HepG2 (cell line): ENCODE measurements around the gene LAMA5. TPM values are rescaled to one million over a fixed set of nuclear protein-coding genes. Genes with fewer than 3 reads are reported as not detected.

ENCODE experiments used
- ATAC-seq: fragments of 200-7000 bp; cut with Tn5 transposase; 3 replicates; pipeline ENCODE4 v1.9.1; 2020; ENCODE audit warnings: mild to moderate bottlenecking, moderate library complexity
- Bru-seq: library from RNA; stranded (reverse); fragments of 400-500 nt; gene quantifications from one replicate; lab custom pipeline; 2021; lab: Mats Ljungman, UMichigan
- BruChase-seq, 2 experiments: library from RNA; stranded (reverse); fragments of 400-500 nt; gene quantifications; one replicate each; lab custom pipeline; 2021; lab: Mats Ljungman, UMichigan
- BruUV-seq: library from RNA; stranded (reverse); fragments of 400-500 nt; replicated peaks from 2 replicates; lab custom pipeline; 2021; lab: Mats Ljungman, UMichigan
- CTCF ChIA-PET: fragments of 300-600 bp; formaldehyde crosslinking; extraction: SDS; loops from one replicate; lab custom pipeline; 2021; ENCODE audit warnings: low total read pairs, inconsistent platforms, low intra/inter-chr PET ratio; lab: Yijun Ruan, JAX
- POLR2A ChIA-PET: fragments of 350-600 bp; sonication (Branson Sonifier 250); formaldehyde crosslinking; loops from one replicate; lab custom pipeline; 2020; ENCODE audit warnings: antibody characterized with exemption, inconsistent platforms; lab: Yijun Ruan, JAX
- DNase-seq: peaks from one replicate; pipeline ENCODE4 v3.0.0-alpha.2; 2015; ENCODE audit warnings: low spot score
- FAIRE-seq: peaks from 3 replicates; lab custom pipeline; 2011; peaks lifted over from hg19 to GRCh38; lab: Jason Lieb, UNC
- H2AFZ ChIP-seq: one replicate; pipeline ENCODE4 v1.6.1; 2011; ENCODE audit warnings: low read length, inconsistent platforms
- H3K27ac ChIP-seq: fragments of 300-600 bp; 3 replicates; pipeline ENCODE4 v1.8.0; 2011; ENCODE audit warnings: mixed run types, mild to moderate bottlenecking, mixed read lengths, low read length, inconsistent platforms; ENCODE audit not compliant: insufficient read depth; ENCODE audit errors: extremely low read length
- H3K27me3 ChIP-seq, 2 experiments: fragments of 200-600 bp in 1 of 2; 2 replicates in 1 of 2; 3 replicates in 1 of 2; pipeline versions ENCODE4 v1.6.0 to v1.8.0; 2011; ENCODE audit warnings: low read length in 2 of 2, mild to moderate bottlenecking in 2 of 2, moderate library complexity in 2 of 2, inconsistent platforms in 1 of 2; ENCODE audit not compliant: insufficient read depth in 2 of 2, control insufficient read depth in 1 of 2
- H3K36me3 ChIP-seq, 2 experiments: fragments of 200-600 bp in 1 of 2; replicated peaks in 1 of 2; 2 replicates in 1 of 2; 3 replicates in 1 of 2; pipeline versions ENCODE4 v1.5.1 to v1.8.0; 2011; ENCODE audit warnings: low read length in 2 of 2, inconsistent platforms in 1 of 2; ENCODE audit not compliant: insufficient read depth in 2 of 2, control insufficient read depth in 1 of 2
- H3K4me1 ChIP-seq: 2 replicates; pipeline ENCODE4 v1.5.1; 2012; ENCODE audit warnings: low read length, inconsistent platforms; ENCODE audit not compliant: insufficient read depth
- H3K4me2 ChIP-seq: 2 replicates; pipeline ENCODE4 v1.6.0; 2011; ENCODE audit warnings: low read depth, low read length, inconsistent platforms
- H3K4me3 ChIP-seq, 3 experiments: fragments of 200-600 bp in 1 of 3; sonication (generic), shearing (Covaris generic) in 1 of 3; replicated peaks in 1 of 3; 2 replicates each; pipeline ENCODE4 v1.5.1; 2011 to 2016; ENCODE audit warnings: low read length in 3 of 3, inconsistent platforms in 2 of 3, low read depth in 2 of 3, mild to moderate bottlenecking in 2 of 3, control low read depth in 1 of 3, mixed read lengths in 1 of 3; ENCODE audit not compliant: insufficient read depth in 1 of 3
- H3K79me2 ChIP-seq: one replicate; pipeline ENCODE4 v1.6.1; 2011; ENCODE audit warnings: low read length, inconsistent platforms; ENCODE audit not compliant: insufficient read depth
- H3K9ac ChIP-seq: 2 replicates; pipeline ENCODE4 v1.6.0; 2011; ENCODE audit warnings: mild to moderate bottlenecking, low read depth, low read length, inconsistent platforms; ENCODE audit not compliant: insufficient read depth
- H3K9me3 ChIP-seq: 2 replicates; pipeline ENCODE4 v1.5.1; 2012; ENCODE audit warnings: mild to moderate bottlenecking, low read length
- H4K20me1 ChIP-seq: 2 replicates; pipeline ENCODE4 v1.6.0; 2011; ENCODE audit warnings: inconsistent platforms, mild to moderate bottlenecking, low read length, moderate library complexity; ENCODE audit not compliant: insufficient read depth
- FOSL1 ChIP-seq: sonication (generic); formaldehyde crosslinking; IDR thresholded peaks from 2 replicates; pipeline ENCODE4 v1.9.0; 2021; ENCODE audit warnings: missing genetic modification reagents, borderline replicate concordance
- NR2F1 ChIP-seq, 2 experiments: fragments of 450-650 bp in 1 of 2; formaldehyde crosslinking in 1 of 2; IDR thresholded peaks; 2 replicates each; pipeline versions ENCODE4 v1.5.0 to v1.6.1; 2016 to 2020; ENCODE audit warnings: mild to moderate bottlenecking in 1 of 2, missing compliant biosample characterization in 1 of 2, missing genetic modification reagents in 1 of 2, moderate library complexity in 1 of 2
- RARG ChIP-seq: sonication (generic); formaldehyde crosslinking; IDR thresholded peaks from 2 replicates; pipeline ENCODE4 v1.4.0; 2020; ENCODE audit warnings: low read depth, mild to moderate bottlenecking, missing genetic modification reagents
- RXRA ChIP-seq: sonication (generic); formaldehyde crosslinking; IDR thresholded peaks from 2 replicates; pipeline ENCODE4 v1.5.1; 2020; ENCODE audit warnings: missing genetic modification reagents
- TP53 ChIP-seq: sonication (generic); formaldehyde crosslinking; conservative IDR thresholded peaks from 2 replicates; pipeline ENCODE4 v1.4.0; 2020; ENCODE audit warnings: missing genetic modification reagents
- ZNF3 ChIP-seq: IDR thresholded peaks from 2 replicates; pipeline ENCODE4 v1.7.0; 2017; ENCODE audit warnings: inconsistent platforms
- WGBS: methylation state at CpG from one replicate; pipeline ENCODE4 v1.1.6; 2017; ENCODE audit warnings: low lambda C conversion rate; 5-methylcytosine and 5-hydroxymethylcytosine counted together
- in situ Hi-C: cut with HindIII; loops from 2 replicates; pipeline ENCODE4 v1.10.0; 2017; ENCODE audit warnings: low pct_unique_long_range_greater_than_20kb; ENCODE audit not compliant: extremely low pct_ligation_motif_present
- intact Hi-C: fragments of 100-400 bp; cut with micrococcal nuclease; formaldehyde crosslinking; loops from one replicate; pipeline ENCODE4 v1.10.0; 2022; ENCODE audit not compliant: unreplicated experiment
- long read RNA-seq, 2 experiments: library from RNA in 1 of 2; library from polyadenylated mRNA in 1 of 2; stranded (forward) in 1 of 2; unstranded in 1 of 2; transcript quantifications; one replicate each; pipeline ENCODE4 v2.0.0, GENCODE V29; 2019 to 2022
- polyA minus RNA-seq, 3 experiments: library from RNA; depleted of rRNA, polyadenylated mRNA; stranded (reverse); fragments of >200 nt; gene quantifications; 2 replicates each; pipeline ENCODE4 v1.2.3, GENCODE V29; 2011; ENCODE audit warnings: low replicate concordance in 1 of 3
- polyA plus RNA-seq, 8 experiments: library from polyadenylated mRNA; depleted of rRNA in 3 of 8; stranded (reverse) in 7 of 8; unstranded in 1 of 8; fragments of >200 nt; fragmentation: Illumina TruSeq in 4 of 8; extraction: Trizol in 4 of 8; gene quantifications; 2 replicates each; pipeline versions ENCODE4 v1.2.1 to v1.2.3, GENCODE V29; 2011 to 2016; ENCODE audit warnings: low read depth in 4 of 8, missing spikeins in 1 of 8, mixed read lengths in 1 of 8; ENCODE audit not compliant: insufficient read depth in 1 of 8
- total RNA-seq, 5 experiments: library from RNA; depleted of rRNA; stranded (reverse); fragments of >200 nt; fragmentation: Illumina TruSeq; extraction: Trizol; gene quantifications; 2 replicates each; pipeline ENCODE4 v1.2.3, GENCODE V29; 2016; ENCODE audit warnings: low read depth in 1 of 5
- TF ChIP-seq, protein P1 (sequence below): sonication (generic); formaldehyde crosslinking; IDR thresholded peaks from 2 replicates; pipeline ENCODE4 v1.8.1; 2023; ENCODE audit warnings: mild to moderate bottlenecking, missing genetic modification reagents
- TF ChIP-seq, protein P2 (sequence below): sonication (generic); formaldehyde crosslinking; IDR thresholded peaks from 2 replicates; pipeline ENCODE4 v1.4.0; 2020; ENCODE audit warnings: mild to moderate bottlenecking, low read depth, missing genetic modification reagents
- TF ChIP-seq, protein P3 (sequence below): sonication (generic); formaldehyde crosslinking; IDR thresholded peaks from 2 replicates; pipeline ENCODE4 v1.8.0; 2022; ENCODE audit warnings: missing genetic modification reagents, low read depth, mild to moderate bottlenecking, borderline replicate concordance

LAMA5 gene, protein sequence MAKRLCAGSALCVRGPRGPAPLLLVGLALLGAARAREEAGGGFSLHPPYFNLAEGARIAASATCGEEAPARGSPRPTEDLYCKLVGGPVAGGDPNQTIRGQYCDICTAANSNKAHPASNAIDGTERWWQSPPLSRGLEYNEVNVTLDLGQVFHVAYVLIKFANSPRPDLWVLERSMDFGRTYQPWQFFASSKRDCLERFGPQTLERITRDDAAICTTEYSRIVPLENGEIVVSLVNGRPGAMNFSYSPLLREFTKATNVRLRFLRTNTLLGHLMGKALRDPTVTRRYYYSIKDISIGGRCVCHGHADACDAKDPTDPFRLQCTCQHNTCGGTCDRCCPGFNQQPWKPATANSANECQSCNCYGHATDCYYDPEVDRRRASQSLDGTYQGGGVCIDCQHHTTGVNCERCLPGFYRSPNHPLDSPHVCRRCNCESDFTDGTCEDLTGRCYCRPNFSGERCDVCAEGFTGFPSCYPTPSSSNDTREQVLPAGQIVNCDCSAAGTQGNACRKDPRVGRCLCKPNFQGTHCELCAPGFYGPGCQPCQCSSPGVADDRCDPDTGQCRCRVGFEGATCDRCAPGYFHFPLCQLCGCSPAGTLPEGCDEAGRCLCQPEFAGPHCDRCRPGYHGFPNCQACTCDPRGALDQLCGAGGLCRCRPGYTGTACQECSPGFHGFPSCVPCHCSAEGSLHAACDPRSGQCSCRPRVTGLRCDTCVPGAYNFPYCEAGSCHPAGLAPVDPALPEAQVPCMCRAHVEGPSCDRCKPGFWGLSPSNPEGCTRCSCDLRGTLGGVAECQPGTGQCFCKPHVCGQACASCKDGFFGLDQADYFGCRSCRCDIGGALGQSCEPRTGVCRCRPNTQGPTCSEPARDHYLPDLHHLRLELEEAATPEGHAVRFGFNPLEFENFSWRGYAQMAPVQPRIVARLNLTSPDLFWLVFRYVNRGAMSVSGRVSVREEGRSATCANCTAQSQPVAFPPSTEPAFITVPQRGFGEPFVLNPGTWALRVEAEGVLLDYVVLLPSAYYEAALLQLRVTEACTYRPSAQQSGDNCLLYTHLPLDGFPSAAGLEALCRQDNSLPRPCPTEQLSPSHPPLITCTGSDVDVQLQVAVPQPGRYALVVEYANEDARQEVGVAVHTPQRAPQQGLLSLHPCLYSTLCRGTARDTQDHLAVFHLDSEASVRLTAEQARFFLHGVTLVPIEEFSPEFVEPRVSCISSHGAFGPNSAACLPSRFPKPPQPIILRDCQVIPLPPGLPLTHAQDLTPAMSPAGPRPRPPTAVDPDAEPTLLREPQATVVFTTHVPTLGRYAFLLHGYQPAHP (N-terminal part only)
- total RNA-seq (2016; rRNA removed; fragmentation: Illumina TruSeq; extraction: Trizol) (28.5 and 44.7 TPM in 2 replicates), polyA plus RNA-seq (2011; rRNA removed) (21.0 and 22.7 TPM in 2 replicates), polyA minus RNA-seq (2011; rRNA and poly(A)+ RNA removed; ENCODE audit: low replicate concordance) (26.2 and 35.7 TPM in 2 replicates), Bru-seq, nascent RNA (percentile 66 among the genes with signal in this experiment), BruChase-seq, experiment 1, labeled RNA remaining after a 6-hour chase (percentile 88 among the genes with signal in this experiment), BruChase-seq, experiment 2, labeled RNA remaining after a 2-hour chase (percentile 78 among the genes with signal in this experiment)
- total RNA-seq (2016; cell fraction: cytosol; rRNA removed; fragmentation: Illumina TruSeq; extraction: Trizol; ENCODE audit: low read depth), result 32.2 and 40.1 TPM in 2 replicates
- 24.0 and 53.5 TPM in 2 replicates for total RNA-seq (2016; cell fraction: insoluble cytoplasmic fraction; rRNA removed; fragmentation: Illumina TruSeq; extraction: Trizol)
- total RNA-seq (2016; cell fraction: membrane; rRNA removed; fragmentation: Illumina TruSeq; extraction: Trizol), result 23.5 and 24.2 TPM in 2 replicates
- 108 and 131 TPM in 2 replicates for total RNA-seq (2016; cell fraction: nucleus; rRNA removed; fragmentation: Illumina TruSeq; extraction: Trizol)
- polyA plus RNA-seq (2011; cell fraction: cytosol; rRNA removed), result 9.5 and 17.6 TPM in 2 replicates
- 504 and 754 TPM in 2 replicates for polyA plus RNA-seq (2011; cell fraction: nucleus; rRNA removed)
- polyA plus RNA-seq (2012), result 96.2 and 135 TPM in 2 replicates
- polyA plus RNA-seq (2016; cell fraction: cytosol; fragmentation: Illumina TruSeq; extraction: Trizol; ENCODE audit: low read depth), result 12.5 and 12.7 TPM in 2 replicates
- 34.3 and 49.3 TPM in 2 replicates for polyA plus RNA-seq (2016; cell fraction: insoluble cytoplasmic fraction; fragmentation: Illumina TruSeq; extraction: Trizol; ENCODE audit: low read depth)
- 14.2 and 17.2 TPM in 2 replicates for polyA plus RNA-seq (2016; cell fraction: membrane; fragmentation: Illumina TruSeq; extraction: Trizol; ENCODE audit: low read depth)
- polyA plus RNA-seq (2016; cell fraction: nucleus; fragmentation: Illumina TruSeq; extraction: Trizol; ENCODE audit: insufficient read depth, low read depth), result 598 and 620 TPM in 2 replicates
- 23.2 and 27.1 TPM in 2 replicates for polyA minus RNA-seq (2011; cell fraction: cytosol; rRNA and poly(A)+ RNA removed)
- 70.0 and 71.2 TPM in 2 replicates for polyA minus RNA-seq (2011; cell fraction: nucleus; rRNA and poly(A)+ RNA removed)
- long read RNA-seq, experiment 1, partial matches to known transcripts, result 33 of 38 reads
- long read RNA-seq, experiment 1, other reads (novel, unspliced or antisense), result 4 of 38 reads
- long read RNA-seq, experiment 2, full-length matches to known transcripts, result 5 of 110 reads
- long read RNA-seq, experiment 2, partial matches to known transcripts, result 68 of 110 reads
- long read RNA-seq, experiment 2, other reads (novel, unspliced or antisense), result 37 of 110 reads

DNA sequence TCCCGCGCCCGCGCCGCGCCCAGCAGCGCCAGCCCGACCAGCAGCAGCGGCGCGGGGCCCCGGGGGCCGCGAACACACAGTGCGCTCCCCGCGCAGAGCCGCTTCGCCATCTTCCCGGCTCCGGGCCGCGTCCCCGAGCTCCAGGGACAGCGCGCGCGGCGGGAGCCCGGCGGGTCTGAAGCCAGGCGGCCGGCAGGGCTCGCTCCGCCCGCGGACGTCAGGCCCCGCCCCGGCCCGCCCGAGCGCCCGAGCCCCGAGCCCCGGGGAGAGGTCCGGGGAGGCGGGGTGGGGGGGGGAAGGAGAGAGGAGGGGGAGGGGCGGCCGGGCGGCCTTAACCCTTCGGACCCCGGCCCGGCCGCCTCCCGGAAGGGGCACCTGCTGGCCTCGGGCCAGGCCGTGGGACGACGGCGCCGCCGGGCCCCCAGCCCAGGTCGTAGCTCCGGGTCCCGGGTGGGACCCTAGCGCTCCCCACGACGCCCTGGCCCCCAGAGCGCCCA lies at the start of gene LAMA5:
LAMA5 (minus strand) TSS at position 177 of the 497 bp plus-strand sequence; CDS start at position 110, 67 bp downstream.
- in situ Hi-C loops, result loop anchor here (5.0 kb wide), 1 partner anchor 65 kb away; the partner anchor contains the start of gene ADRM1
- H2AFZ ChIP-seq, result no peak within 1 kb of the TSS
- H3K27me3 ChIP-seq, result no peaks in the 10 kb centered on the region
- peak within 1 kb of the TSS; percentile 76 to 95 (median 91) for H3K4me3 ChIP-seq
- H3K36me3 ChIP-seq, result peaks cover 4 to 6% of the 10 kb centered on the region in 2 experiments; a peak in 2 of 5 replicates
- ATAC-seq, result peak; percentile 29
- no peaks in the 10 kb centered on the region for H3K9me3 ChIP-seq
- H3K79me2 ChIP-seq, result peaks cover 35% of the 10 kb centered on the region
- no TSS peak for BruUV-seq
- intact Hi-C loops, result loop anchor here (10.0 kb wide), 1 partner anchor 1598 kb away; the partner anchor contains the start of gene ZNF512B
- H3K27ac ChIP-seq, result peak within 1 kb of the TSS; percentile 95
- peak; percentile 55 for DNase-seq
- H3K4me2 ChIP-seq, result peak within 1 kb of the TSS; percentile 99
- peak within 1 kb of the TSS; percentile 90 for H3K9ac ChIP-seq
- ChIA-PET POLR2A (interaction anchor here (0.9 to 10.1 kb wide), 14 partner anchors 10 to 300 kb away, joined by 3 to 187 read pairs (median 19); partner anchors contain the start of genes ADRM1 and RPS21), CTCF (interaction anchor here (2.0 to 2.5 kb wide), 2 partner anchors 9 to 65 kb away, joined by 8 to 10 read pairs; partner anchors contain the start of gene ADRM1)
- peaks cover 25% of the 10 kb centered on the region for H4K20me1 ChIP-seq
- peaks cover 84% of the 10 kb centered on the region for H3K4me1 ChIP-seq
- no peak for FAIRE-seq
- WGBS, result 2% methylated on average over 46 of the region's 70 CpGs
- TF ChIP-seq TP53, result no peak
- TF ChIP-seq, protein P1, sequence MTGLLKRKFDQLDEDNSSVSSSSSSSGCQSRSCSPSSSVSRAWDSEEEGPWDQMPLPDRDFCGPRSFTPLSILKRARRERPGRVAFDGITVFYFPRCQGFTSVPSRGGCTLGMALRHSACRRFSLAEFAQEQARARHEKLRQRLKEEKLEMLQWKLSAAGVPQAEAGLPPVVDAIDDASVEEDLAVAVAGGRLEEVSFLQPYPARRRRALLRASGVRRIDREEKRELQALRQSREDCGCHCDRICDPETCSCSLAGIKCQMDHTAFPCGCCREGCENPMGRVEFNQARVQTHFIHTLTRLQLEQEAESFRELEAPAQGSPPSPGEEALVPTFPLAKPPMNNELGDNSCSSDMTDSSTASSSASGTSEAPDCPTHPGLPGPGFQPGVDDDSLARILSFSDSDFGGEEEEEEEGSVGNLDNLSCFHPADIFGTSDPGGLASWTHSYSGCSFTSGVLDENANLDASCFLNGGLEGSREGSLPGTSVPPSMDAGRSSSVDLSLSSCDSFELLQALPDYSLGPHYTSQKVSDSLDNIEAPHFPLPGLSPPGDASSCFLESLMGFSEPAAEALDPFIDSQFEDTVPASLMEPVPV, result 0 out of 2 replicates have a peak, but pooled peaks have one; percentile 13
- TF ChIP-seq FOSL1 (CRISPR knock-in tag), result 0 out of 2 replicates have a peak, but pooled peaks have one; percentile 5
- TF ChIP-seq, protein P2, sequence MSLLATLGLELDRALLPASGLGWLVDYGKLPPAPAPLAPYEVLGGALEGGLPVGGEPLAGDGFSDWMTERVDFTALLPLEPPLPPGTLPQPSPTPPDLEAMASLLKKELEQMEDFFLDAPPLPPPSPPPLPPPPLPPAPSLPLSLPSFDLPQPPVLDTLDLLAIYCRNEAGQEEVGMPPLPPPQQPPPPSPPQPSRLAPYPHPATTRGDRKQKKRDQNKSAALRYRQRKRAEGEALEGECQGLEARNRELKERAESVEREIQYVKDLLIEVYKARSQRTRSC, result no peak
- TF ChIP-seq RARG (CRISPR knock-in tag), result no peak
- no peak for TF ChIP-seq NR2F1 (CRISPR knock-in tag; IDR thresholded peaks at IDR 0.05)
- TF ChIP-seq ZNF3 (CRISPR knock-in tag), result no peak
- no peak for TF ChIP-seq RXRA (CRISPR knock-in tag)
- TF ChIP-seq, protein P3, sequence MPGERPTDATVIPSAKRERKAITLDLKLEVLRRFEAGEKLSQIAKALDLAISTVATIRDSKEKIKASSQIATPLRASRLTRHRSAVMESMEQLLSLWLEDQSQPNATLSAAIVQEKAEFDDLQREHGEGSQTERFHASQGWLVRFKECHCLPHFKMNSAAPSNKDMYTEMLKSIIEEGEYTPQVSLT (CRISPR knock-in tag), result no peak
